Activated T-cell treated with anti-CD3 and anti-CD28 coated beads for 1 hour (primary cell): ENCODE results near the gene FAF1.
"Not testable (repeated sequence)": the region's sequence is repeated elsewhere in the genome, so short reads cannot be mapped to it uniquely, and the experiment has no call there.

Experiments used
- DNase-seq: peaks from one replicate; pipeline ENCODE4 v3.0.0-alpha.2; 2020; ENCODE audit warnings: low read depth

Gene FAF1

DNA sequence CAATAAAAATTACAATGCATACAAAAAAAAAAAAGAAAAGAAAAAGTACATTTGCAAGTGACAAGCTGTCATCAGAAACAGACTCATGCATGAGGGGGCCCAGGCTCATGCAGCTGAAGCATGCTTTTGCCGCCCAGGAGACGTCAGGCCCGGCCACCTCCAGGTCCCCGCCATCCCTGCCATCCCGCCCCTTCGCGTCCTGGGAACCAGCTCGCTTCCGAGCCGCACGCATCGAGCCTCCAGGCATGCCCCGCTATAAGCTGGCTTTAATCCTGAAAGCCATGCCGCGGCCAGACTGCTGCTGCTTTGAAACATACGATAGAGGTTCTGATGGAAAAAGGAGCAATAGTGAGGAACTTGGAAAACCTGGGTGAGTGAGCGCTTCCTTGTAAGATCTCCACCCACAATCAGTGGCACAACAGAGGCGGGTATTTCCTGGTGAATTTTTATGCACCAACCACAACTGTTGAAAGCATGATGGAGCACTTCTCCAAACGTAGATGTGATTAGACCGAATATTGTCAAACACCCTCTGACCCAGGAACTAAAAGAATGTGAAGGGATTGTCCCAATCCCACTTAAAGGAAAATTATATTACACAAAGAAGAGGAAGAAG lies 113.7 kb downstream of the FAF1 start:
- no peak for DNase-seq

DNA sequence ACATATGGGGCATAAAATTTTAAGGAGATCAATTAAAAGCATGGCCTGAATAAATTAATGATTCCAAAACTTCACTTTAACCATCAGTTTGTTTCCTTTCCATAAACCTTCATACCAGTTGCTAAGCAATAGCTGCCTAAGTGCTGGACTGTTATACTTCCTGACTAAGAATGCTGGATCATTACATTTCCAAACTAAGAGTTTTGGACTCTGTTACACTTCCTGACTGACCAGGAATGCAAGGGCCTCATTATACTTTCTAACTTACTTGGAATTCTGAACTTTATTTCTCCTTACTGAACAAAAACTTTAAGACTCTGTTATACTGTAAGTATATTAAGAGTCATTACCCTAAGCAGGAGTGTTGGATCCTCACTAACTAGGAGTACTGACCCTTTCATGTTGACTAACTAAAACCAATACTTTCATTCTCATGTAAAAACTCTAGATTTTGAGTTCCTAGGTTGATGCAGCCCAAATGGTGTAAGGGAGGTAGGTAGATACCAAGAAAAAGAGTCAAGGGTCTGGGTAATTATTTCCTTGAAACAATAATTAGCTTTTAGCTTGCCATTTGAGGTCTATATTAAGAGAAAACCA lies 118.2 kb downstream of the FAF1 start:
- no peak for DNase-seq

- DNase-seq: no peak
Measured at GRCh38 chr1:50836117-50836516, 124.0 kb downstream of the FAF1 start.

- no peak for DNase-seq
Measured at GRCh38 chr1:50833216-50833615, 126.9 kb downstream of the FAF1 start.

DNA sequence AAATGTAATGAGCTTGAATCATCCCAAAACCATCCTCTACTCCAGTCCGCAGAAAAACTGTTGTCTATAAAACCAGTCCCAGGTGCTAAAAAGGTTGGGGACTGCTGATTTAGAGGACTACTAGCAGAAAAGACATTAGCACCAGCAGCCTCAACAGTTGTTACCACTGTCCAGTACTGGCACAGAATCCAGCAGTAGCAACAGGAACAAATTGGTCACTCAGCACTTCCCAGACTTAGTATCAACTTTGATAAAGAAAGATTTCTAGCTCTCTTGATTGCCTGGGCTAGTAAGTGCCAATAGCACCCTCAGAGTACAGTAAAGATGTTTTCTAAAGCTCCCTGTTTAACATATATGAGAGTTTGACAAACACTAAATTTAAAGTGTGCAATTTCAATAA lies 127.9 kb downstream of the FAF1 start:
- DNase-seq: no peak

DNA sequence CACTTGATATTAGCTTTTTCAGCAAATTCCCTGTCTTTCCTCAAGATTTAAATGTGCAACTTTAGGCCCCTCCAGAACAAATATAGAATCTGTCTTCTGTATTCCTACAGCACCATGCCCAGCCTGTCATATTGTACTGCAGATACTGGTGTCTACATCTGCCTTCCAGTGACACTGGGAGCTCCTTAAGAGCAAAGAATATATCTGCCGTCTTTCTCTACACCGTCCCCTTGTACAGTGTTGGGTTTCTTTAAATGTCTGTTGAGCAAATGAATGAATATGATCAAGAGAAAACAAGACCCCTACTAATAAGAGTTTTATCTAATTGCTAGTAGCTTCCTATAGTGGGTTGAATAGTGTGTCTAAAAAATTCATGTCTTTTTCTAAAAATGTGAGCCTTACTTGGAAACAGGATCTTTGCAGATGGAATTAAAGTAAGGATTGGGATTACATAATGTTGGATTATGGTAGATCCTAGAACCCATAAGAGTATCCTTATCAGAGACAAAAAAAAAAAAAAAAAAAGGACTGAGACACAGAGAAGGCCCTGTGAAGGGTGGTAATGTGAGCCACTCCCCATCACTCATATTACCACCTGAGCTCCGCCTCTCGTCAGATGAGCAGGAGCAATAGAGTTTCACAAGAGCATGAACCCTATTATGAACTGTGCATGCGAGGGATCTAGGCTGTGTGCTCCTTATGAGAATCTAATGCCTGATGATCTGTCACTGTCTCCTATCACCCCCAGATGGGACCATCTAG lies 128.6 kb downstream of the FAF1 start:
- no peak for DNase-seq

GRCh38 chr1:50830621-50831020 lies 129.4 kb downstream of the FAF1 start:
- DNase-seq: no peak

- DNase-seq: no peak
Measured at GRCh38 chr1:50829014-50829958, 130.8 kb downstream of the FAF1 start.

DNA sequence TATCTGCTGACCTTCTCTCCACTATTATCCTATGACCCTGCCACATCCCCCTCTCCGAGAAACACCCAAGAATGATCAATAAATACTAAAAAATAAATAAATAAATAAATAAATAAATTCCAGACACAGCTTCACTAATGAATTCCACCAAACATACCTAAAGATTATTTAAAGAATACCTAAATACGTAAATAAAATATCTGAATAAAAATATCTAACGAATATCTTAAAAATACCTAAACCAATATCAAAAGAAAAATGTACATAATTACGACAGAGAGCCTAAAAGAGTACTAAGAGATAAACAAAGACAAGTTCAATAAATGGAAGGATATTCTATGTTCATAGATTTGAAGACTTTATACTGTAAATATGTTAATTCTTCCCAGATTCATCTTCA lies 132.5 kb downstream of the FAF1 start:
- DNase-seq: no peak

GRCh38 chr1:50826792-50827191 lies 133.3 kb downstream of the FAF1 start:
- not testable (repeated sequence) for DNase-seq

GRCh38 chr1:50822035-50822776 lies 137.9 kb downstream of the FAF1 start:
- no peak for DNase-seq

DNA sequence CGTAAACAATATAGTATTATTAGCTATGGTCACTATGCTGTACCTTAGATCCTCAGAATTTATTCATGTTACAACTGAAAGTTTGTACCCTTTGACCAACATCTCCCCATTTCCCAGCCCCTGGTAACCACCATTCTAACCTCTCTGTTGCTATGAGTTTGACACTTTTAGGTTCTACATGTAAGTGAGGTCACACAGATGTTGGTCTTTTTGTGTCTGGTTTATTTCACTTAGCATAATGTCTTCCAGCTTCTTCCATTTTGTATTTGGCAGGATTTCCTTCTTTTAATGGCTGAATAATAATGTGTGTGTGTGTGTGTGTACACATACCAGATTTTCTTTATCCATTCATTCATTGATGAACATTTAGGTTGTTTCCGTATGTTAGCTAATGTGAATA lies 139.5 kb downstream of the FAF1 start:
- DNase-seq: no peak

GRCh38 chr1:50812346-50812745 lies 147.7 kb downstream of the FAF1 start:
- DNase-seq: no peak

- no peak for DNase-seq
Measured at GRCh38 chr1:50808296-50808695, 151.8 kb downstream of the FAF1 start.

DNA sequence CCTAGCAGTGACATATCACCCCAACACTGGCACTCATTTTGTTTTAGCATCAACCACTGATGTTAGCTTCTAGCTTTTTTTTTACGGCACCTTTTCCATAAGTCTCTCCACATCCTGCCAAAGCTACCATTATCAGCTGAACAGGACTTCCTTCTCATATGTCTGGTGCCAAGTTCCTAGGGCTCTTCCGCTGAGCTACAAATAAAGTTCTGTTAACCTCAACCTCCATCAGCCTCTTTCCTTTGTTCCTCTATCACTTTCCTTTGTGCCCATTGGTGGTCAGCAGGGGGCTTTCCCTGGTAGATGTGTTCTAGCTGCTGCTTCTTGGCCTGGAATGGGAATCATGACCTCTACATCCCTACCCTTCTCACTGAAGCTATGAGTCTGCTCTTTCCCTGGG lies 163.8 kb downstream of the FAF1 start:
- DNase-seq: no peak

DNA sequence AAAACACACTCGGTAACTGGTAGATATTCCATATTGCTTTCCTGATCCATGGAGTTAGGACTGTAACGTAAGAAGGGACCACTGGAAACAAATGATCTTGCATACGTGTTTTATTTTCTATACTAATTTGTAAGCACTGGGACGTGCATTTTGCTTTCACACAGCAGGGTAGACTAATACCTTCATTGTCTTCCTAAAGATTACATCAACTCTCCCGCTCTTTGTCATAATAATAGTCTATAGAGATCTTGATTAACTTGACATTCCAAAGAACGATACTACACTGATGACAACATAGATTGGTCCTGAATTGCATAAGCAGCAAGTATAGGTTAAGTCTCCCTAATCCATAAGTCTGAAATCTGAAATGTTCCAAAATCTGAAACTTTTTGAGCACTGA lies 166.5 kb downstream of the FAF1 start:
- DNase-seq: no peak

DNA sequence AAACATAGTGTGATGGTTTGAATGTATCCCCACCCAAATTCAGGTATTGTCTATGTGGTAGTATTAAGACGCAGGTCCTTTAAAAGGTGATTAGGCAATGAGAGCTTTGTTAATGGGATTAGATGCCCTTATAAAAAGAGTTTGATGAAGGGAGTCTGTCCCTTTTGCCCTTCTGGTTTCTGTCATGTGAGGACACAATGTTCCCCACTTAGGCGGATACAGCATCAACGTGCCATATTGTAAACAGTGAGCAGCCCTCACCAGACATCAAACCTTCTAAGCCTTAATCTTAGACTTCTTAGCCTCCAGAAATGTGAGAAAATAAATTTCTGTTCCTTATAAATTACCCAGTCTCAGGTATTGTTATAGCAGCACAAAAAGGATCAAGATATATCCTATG lies 172.8 kb downstream of the FAF1 start:
- DNase-seq: no peak

DNA sequence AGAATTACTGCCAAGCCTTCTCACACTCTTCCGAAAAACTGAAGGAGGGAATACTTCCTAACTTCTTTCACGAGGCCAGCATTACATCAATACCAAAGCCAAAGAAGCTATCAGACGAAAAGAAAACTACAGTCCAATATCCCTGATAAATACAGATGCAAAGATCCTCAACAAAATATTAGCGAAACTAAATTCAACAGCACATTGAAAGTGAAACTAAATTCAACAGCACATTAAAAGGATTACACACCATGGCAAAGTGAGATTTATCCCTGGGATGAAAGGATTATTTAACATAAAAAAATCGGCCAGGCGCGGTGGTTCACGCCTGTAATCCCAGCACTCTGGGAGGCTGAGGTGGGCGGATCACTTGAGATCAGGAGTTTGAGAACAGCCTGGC lies 176.8 kb downstream of the FAF1 start:
- no peak for DNase-seq

DNA sequence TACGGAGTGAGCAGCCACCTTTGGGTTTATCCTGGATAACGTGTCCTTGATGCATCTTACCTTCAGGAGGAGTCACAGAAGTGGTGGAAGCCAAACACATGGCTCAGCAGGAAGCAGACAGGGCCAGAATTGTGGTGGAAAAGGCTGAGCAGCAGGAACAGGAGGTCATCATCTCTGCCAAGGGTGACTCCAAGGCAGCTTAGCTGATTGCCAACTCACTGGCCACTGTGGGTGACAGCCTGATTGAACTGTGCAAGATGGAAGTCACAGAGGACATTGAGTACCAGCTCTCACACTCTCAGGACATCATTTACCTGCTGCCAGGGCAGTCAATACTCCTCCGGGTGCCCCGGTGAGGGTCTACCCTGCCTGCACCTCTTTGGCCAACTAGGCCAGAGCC lies 179.3 kb downstream of the FAF1 start:
- no peak for DNase-seq

GRCh38 chr1:50779801-50780200 lies 180.3 kb downstream of the FAF1 start:
- DNase-seq: no peak

GRCh38 chr1:50775740-50776139 lies 184.3 kb downstream of the FAF1 start:
- DNase-seq: no peak
